CD4-positive, CD25-positive, alpha-beta regulatory T cell (primary cell): ENCODE data around the gene CDH13. TPM values are rescaled to one million over a fixed set of nuclear protein-coding genes. Genes with fewer than 3 reads are reported as not detected.

Experiments used
- ATAC-seq, 2 donors: fragments of 150-1000 bp; cut with Tn5 transposase; one replicate each; pipeline ENCODE4 v1.10.0; 2021; ENCODE audit warnings: low read depth in 2 of 2, moderate number of reproducible peaks in 2 of 2, moderate library complexity in 1 of 2
- DNase-seq, 3 donors: peaks; one replicate each; pipeline versions ENCODE4 v3.0.0 to v3.0.0-alpha.2; 2012 to 2022; ENCODE audit warnings: mixed read lengths in 1 of 3
- H3K27ac ChIP-seq: one replicate; pipeline ENCODE4 v1.7.0; 2013; ENCODE audit warnings: mild to moderate bottlenecking, low read length; ENCODE audit not compliant: insufficient read depth, poor library complexity, severe bottlenecking
- H3K27me3 ChIP-seq: one replicate; pipeline ENCODE4 v1.7.0; 2013; ENCODE audit warnings: low read length; ENCODE audit not compliant: control insufficient read depth, insufficient read depth
- H3K36me3 ChIP-seq: one replicate; pipeline ENCODE4 v1.7.0; 2013; ENCODE audit warnings: mild to moderate bottlenecking, low read length, moderate library complexity; ENCODE audit not compliant: control insufficient read depth, insufficient read depth
- H3K4me1 ChIP-seq: 2 replicates; pipeline ENCODE4 v1.7.0; 2013; ENCODE audit warnings: mild to moderate bottlenecking, low read length; ENCODE audit not compliant: insufficient read depth, control insufficient read depth, poor library complexity, severe bottlenecking
- H3K4me3 ChIP-seq: one replicate; pipeline ENCODE4 v1.7.0; 2013; ENCODE audit warnings: low read depth, mild to moderate bottlenecking, low read length, moderate library complexity
- H3K9me3 ChIP-seq, 2 experiments: 1 replicate in 1 of 2; 2 replicates in 1 of 2; pipeline ENCODE4 v1.7.0; 2013; ENCODE audit warnings: low read length in 2 of 2, mild to moderate bottlenecking in 1 of 2, moderate library complexity in 1 of 2; ENCODE audit not compliant: control insufficient read depth in 2 of 2
- H3K27ac Mint-ChIP-seq, 3 donors: one replicate each; pipeline ENCODE4 v1.8.0; 2020 to 2022; ENCODE audit warnings: mild to moderate bottlenecking in 3 of 3, mixed read lengths in 3 of 3, moderate library complexity in 2 of 3
- H3K27me3 Mint-ChIP-seq: one replicate; pipeline ENCODE4 v1.8.0; 2022; ENCODE audit warnings: mild to moderate bottlenecking, mixed read lengths
- H3K36me3 Mint-ChIP-seq: one replicate; pipeline ENCODE4 v1.8.0; 2020; ENCODE audit warnings: mixed read lengths
- H3K4me1 Mint-ChIP-seq, 4 donors: one replicate each; pipeline ENCODE4 v1.8.0; 2020 to 2022; ENCODE audit warnings: mixed read lengths in 4 of 4, mild to moderate bottlenecking in 1 of 4
- H3K4me3 Mint-ChIP-seq, 4 donors: one replicate each; pipeline ENCODE4 v1.8.0; 2020 to 2022; ENCODE audit warnings: mild to moderate bottlenecking in 4 of 4, mixed read lengths in 4 of 4, moderate library complexity in 3 of 4
- H3K9me3 Mint-ChIP-seq, 7 donors: one replicate each; pipeline ENCODE4 v1.8.0; 2020 to 2022; ENCODE audit warnings: mixed read lengths in 7 of 7, mild to moderate bottlenecking in 3 of 7, moderate library complexity in 2 of 7
- polyA plus RNA-seq, 4 donors: library from polyadenylated mRNA; unstranded; fragments of 300-500 nt; fragmentation: Illumina TruSeq; gene quantifications; one replicate each; pipeline ENCODE4 v1.2.3, GENCODE V29; 2021
- total RNA-seq: library from RNA; stranded (reverse); gene quantifications from one replicate; pipeline ENCODE4 v1.2.3, GENCODE V29; 2022

CDH13 gene
- total and polyA plus RNA-seq, 5 donors from 2014 or later, result not detected

DNA sequence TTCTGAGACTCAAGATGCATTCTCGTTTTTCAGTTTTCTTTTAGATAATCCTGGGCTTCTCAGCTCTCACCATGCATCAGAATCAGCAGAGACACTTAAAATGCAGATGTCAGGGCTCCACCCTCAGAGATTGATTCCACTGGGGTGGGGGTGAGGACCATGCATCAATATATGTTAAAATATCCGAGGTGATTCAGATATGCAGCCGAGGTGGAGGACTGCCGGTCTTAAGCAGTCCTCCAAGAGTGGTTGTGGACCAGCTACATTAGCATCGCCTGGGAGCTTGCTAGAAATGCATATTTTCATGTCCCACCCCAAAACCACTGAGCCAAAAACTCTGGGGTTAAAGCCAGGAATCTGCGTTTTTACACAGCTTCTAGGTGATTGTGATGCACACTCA is 501.3 kb downstream of the CDH13 start:
- H3K9me3 Mint-ChIP-seq, result peaks cover 0 to 32% (median 10%) of the 10 kb centered on the region in 7 donors
- peaks cover 0 to 2% of the 10 kb centered on the region in 2 experiments for H3K9me3 ChIP-seq
- H3K4me1 ChIP-seq, result no peaks in the 10 kb centered on the region
- H3K36me3 Mint-ChIP-seq, result no peaks in the 10 kb centered on the region
- DNase-seq (no peak), ATAC-seq (no peak)
- H3K4me1 Mint-ChIP-seq, result no peaks in the 10 kb centered on the region
- H3K4me3 ChIP-seq, result no peak overlapping the region
- H3K27me3 ChIP-seq, result no peaks in the 10 kb centered on the region
- no peak overlapping the region for H3K4me3 Mint-ChIP-seq
- H3K36me3 ChIP-seq, result no peaks in the 10 kb centered on the region
- no peak overlapping the region for H3K27ac Mint-ChIP-seq
- H3K27me3 Mint-ChIP-seq, result no peaks in the 10 kb centered on the region
- H3K27ac ChIP-seq, result no peak overlapping the region

DNA sequence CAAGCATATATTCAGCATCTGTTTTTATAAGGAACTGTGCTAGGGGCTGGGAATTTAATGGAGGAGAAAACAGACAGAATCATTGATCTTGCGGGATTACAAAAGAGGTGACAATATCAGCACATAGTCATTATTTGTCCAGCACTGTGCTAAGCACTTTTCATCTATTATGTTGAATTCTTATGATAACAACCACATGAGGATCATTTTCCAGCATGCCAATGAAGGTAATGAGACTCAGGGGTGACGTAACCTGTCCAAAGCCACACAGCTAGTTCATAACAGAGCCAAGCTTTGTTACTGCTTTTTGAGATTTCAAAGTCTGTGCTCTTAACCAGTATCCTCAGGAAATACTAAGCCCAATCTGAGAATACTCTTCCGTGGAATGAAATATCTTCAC is 503.3 kb downstream of the CDH13 start:
- no peak overlapping the region for H3K27ac ChIP-seq
- ATAC-seq, result no peak
- no peak overlapping the region for H3K4me3 Mint-ChIP-seq
- no peak overlapping the region for H3K4me3 ChIP-seq
- no peak overlapping the region for H3K27ac Mint-ChIP-seq
- H3K9me3 Mint-ChIP-seq, result peaks cover 0 to 24% (median 10%) of the 10 kb centered on the region in 7 donors
- DNase-seq, result no peak
- H3K27me3 Mint-ChIP-seq, result no peaks in the 10 kb centered on the region
- H3K27me3 ChIP-seq, result no peaks in the 10 kb centered on the region
- H3K9me3 ChIP-seq, result peaks cover 0 to 2% of the 10 kb centered on the region in 2 experiments
- no peaks in the 10 kb centered on the region for H3K36me3 ChIP-seq
- no peaks in the 10 kb centered on the region for H3K4me1 Mint-ChIP-seq
- H3K4me1 ChIP-seq, result no peaks in the 10 kb centered on the region
- no peaks in the 10 kb centered on the region for H3K36me3 Mint-ChIP-seq

DNA sequence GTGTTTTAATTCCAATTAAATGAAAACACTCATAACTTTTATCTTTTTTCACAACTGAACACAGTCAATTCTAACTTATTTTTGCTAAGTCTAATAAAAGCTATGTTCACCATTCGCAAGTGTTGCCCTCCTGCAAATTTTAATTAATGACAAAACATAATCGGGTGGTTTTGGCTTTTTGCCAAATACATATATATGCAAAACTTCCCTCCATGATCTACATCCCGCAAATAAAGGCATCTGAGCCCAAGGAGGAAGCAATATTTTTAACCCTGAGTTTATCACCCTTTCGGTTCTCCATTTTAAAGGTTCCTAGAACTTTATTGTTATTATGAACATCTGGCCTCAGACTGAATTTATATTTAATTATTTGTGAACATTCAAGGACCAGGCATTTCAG is 507.9 kb downstream of the CDH13 start:
- DNase-seq (no peak), ATAC-seq (no peak)
- H3K4me1 ChIP-seq, result no peaks in the 10 kb centered on the region
- Mint-ChIP-seq H3K36me3 (no peaks in the 10 kb centered on the region), H3K27ac (no peak overlapping the region), H3K27me3 (no peaks in the 10 kb centered on the region), H3K4me1 (peaks cover 0 to 9% (median 2%) of the 10 kb centered on the region in 4 donors), H3K4me3 (no peak overlapping the region), H3K9me3 (peaks cover 0 to 3% (median 0%) of the 10 kb centered on the region in 7 donors)
- no peak overlapping the region for H3K27ac ChIP-seq
- H3K9me3 ChIP-seq, result no peaks in the 10 kb centered on the region
- no peaks in the 10 kb centered on the region for H3K36me3 ChIP-seq
- no peaks in the 10 kb centered on the region for H3K27me3 ChIP-seq
- no peak overlapping the region for H3K4me3 ChIP-seq

DNA sequence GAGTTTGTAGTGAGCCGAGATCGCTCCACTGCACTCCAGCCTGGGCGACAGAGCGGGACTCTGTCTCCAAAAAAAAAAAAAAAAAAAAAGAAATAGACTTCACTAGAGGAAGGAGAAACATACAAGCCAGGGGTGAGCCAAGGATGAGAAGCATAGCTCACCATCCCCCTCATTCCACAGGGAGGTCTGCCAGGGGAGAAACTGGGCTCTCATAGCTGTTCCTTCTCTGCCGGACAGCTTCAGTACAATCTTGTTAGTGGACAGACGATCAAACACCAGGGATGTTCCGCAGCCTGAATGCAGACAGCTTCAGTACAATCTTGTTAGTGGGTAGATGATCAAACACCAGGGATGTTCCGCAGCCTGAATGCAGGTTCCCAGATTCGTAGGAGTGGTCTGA is 509.6 kb downstream of the CDH13 start:
- Histone ChIP-seq H3K27me3 (no peaks in the 10 kb centered on the region), H3K4me1 (no peaks in the 10 kb centered on the region), H3K36me3 (no peaks in the 10 kb centered on the region), H3K4me3 (no peak overlapping the region), H3K27ac (no peak overlapping the region), H3K9me3 (no peaks in the 10 kb centered on the region)
- Mint-ChIP-seq H3K27ac (no peak overlapping the region), H3K4me3 (no peak overlapping the region), H3K36me3 (no peaks in the 10 kb centered on the region), H3K27me3 (no peaks in the 10 kb centered on the region), H3K4me1 (peaks cover 0 to 9% (median 2%) of the 10 kb centered on the region in 4 donors), H3K9me3 (peaks cover 0 to 3% (median 0%) of the 10 kb centered on the region in 7 donors)
- DNase-seq (no peak), ATAC-seq (no peak)

DNA sequence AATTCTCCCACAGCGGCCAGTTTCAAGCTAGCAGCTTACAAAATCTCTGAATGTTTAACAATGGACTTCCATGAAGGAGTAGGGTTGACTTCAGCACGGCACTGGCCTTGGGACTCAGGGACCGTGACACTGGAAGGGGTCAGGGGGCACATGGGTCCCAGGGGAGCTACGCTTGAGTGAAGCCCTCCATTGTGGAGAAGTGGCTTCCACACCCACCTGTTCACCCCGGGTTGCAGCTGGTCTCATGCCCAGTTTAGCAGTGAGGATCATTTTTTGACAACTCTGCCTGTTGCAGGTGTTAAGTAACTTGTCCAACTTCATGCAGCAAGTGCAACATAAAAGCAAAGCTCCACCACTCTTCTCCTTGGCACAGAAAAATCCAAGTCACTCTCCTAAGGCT is 510.2 kb downstream of the CDH13 start:
- no peak for DNase-seq
- Mint-ChIP-seq H3K4me3 (peak overlapping the region in 2 of 4 donors; percentile 11 to 62), H3K27ac (no peak overlapping the region), H3K36me3 (no peaks in the 10 kb centered on the region), H3K9me3 (peaks cover 0 to 3% (median 0%) of the 10 kb centered on the region in 7 donors), H3K4me1 (peaks cover 0 to 9% (median 2%) of the 10 kb centered on the region in 4 donors), H3K27me3 (peaks cover 3% of the 10 kb centered on the region)
- H3K4me1 ChIP-seq, result no peaks in the 10 kb centered on the region
- ATAC-seq, result no peak
- no peaks in the 10 kb centered on the region for H3K27me3 ChIP-seq
- H3K36me3 ChIP-seq, result no peaks in the 10 kb centered on the region
- no peak overlapping the region for H3K27ac ChIP-seq
- H3K4me3 ChIP-seq, result no peak overlapping the region
- no peaks in the 10 kb centered on the region for H3K9me3 ChIP-seq

DNA sequence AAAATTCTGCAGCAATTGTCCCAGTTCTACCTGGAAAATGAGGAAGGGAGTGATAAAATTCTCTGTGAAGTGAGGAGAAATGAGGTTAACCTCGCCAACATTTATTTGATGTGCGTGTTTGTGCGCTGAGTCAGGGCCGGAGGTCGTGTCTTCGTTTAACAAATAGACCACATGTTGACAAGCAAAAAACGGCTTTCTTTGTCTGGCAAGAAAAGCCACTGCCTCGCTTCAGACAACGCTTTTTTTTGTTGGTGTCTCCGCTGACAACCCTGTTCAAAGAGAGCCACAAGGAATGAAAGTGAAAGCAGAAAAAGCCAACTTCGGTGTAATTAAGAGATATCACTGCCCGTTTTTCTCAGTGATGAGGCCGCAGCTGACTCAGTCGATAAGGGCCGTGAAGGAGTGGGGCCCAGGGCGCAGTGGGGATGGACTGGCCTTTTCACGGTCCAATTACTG is 510.6 kb downstream of the CDH13 start:
- H3K4me3 ChIP-seq, result no peak overlapping the region
- H3K9me3 ChIP-seq, result no peaks in the 10 kb centered on the region
- peak overlapping the region in 3 of 4 donors; percentile 13 to 62 (median 58) for H3K4me3 Mint-ChIP-seq
- ATAC-seq (no peak), DNase-seq (peak in 1 of 3 donors; percentile 58)
- peaks cover 0 to 3% (median under 1%) of the 10 kb centered on the region in 7 donors for H3K9me3 Mint-ChIP-seq
- peaks cover 0 to 9% (median 2%) of the 10 kb centered on the region in 4 donors for H3K4me1 Mint-ChIP-seq
- H3K27ac ChIP-seq, result no peak overlapping the region
- H3K36me3 ChIP-seq, result no peaks in the 10 kb centered on the region
- no peak overlapping the region for H3K27ac Mint-ChIP-seq
- peaks cover 4% of the 10 kb centered on the region for H3K27me3 Mint-ChIP-seq
- H3K27me3 ChIP-seq, result no peaks in the 10 kb centered on the region
- H3K36me3 Mint-ChIP-seq, result no peaks in the 10 kb centered on the region
- H3K4me1 ChIP-seq, result no peaks in the 10 kb centered on the region

DNA sequence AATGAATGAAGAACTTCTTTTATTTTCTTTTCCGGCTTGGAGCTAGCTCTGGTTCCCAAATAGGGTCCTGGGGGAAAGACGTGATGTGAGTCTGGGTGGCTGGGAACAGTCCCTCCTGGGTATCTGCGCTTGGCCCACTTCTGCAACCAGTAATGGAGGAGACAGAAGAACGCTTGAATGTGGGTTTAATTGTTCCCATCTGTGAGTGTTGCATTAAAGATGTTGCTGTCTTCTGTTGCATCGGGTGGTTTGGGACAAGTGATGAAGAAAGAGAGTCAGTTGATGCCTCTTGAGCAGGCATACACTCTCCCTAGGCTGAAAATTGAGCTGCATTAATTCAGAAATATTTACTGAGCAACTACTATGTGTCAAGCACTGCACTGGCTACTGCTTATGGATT is 511.1 kb downstream of the CDH13 start:
- H3K4me3 ChIP-seq, result no peak overlapping the region
- no peak overlapping the region for H3K27ac ChIP-seq
- H3K27me3 Mint-ChIP-seq, result peaks cover 4% of the 10 kb centered on the region
- ATAC-seq (no peak), DNase-seq (no peak)
- H3K9me3 ChIP-seq, result no peaks in the 10 kb centered on the region
- peaks cover 0 to 4% (median 2%) of the 10 kb centered on the region in 7 donors for H3K9me3 Mint-ChIP-seq
- no peaks in the 10 kb centered on the region for H3K36me3 ChIP-seq
- peak overlapping the region in 2 of 4 donors; percentile 13 to 62 for H3K4me3 Mint-ChIP-seq
- no peaks in the 10 kb centered on the region for H3K27me3 ChIP-seq
- H3K36me3 Mint-ChIP-seq, result no peaks in the 10 kb centered on the region
- no peak overlapping the region for H3K27ac Mint-ChIP-seq
- H3K4me1 ChIP-seq, result no peaks in the 10 kb centered on the region
- H3K4me1 Mint-ChIP-seq, result peaks cover 0 to 9% (median 2%) of the 10 kb centered on the region in 4 donors

DNA sequence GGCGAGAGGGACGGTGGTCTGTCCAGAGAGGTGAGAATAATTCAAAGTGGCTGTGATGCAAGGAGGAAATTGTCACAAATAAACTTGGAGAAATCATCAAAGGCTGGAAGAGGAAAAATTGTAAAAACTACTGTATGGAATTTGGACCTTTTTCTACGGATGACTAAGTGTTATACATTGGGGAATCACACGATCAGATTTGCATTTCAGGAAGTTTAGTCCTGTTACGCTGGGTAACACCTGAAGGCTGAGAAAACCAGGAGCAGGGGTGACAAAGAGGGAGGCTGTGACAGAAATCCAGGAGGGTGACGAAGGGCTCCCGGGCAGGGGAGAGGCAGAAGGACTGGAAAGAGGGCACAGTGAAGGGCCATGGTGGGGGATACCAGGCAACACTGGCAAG is 511.7 kb downstream of the CDH13 start:
- Mint-ChIP-seq H3K4me3 (no peak overlapping the region), H3K27ac (no peak overlapping the region)
- no peak for ATAC-seq

More for the DNA sequence above, 511.7 kb downstream of the CDH13 start:
- Mint-ChIP-seq H3K36me3 (no peaks in the 10 kb centered on the region), H3K4me1 (peaks cover 0 to 9% (median 2%) of the 10 kb centered on the region in 4 donors), H3K27me3 (peaks cover 4% of the 10 kb centered on the region), H3K9me3 (peaks cover 0 to 4% (median 2%) of the 10 kb centered on the region in 7 donors)
- H3K9me3 ChIP-seq, result no peaks in the 10 kb centered on the region
- H3K4me1 ChIP-seq, result no peaks in the 10 kb centered on the region
- no peak overlapping the region for H3K4me3 ChIP-seq
- no peak for DNase-seq
- H3K27ac ChIP-seq, result no peak overlapping the region
- no peaks in the 10 kb centered on the region for H3K36me3 ChIP-seq
- no peaks in the 10 kb centered on the region for H3K27me3 ChIP-seq
